HG03520 (cell line): ENCODE measurements around the gene FUNDC1.
"Not testable (repeated sequence)": the region's sequence is repeated elsewhere in the genome, so short reads cannot be mapped to it uniquely, and the experiment has no call there.

Source experiments
- ATAC-seq: cut with Tn5 transposase; IDR thresholded peaks from one replicate; pipeline ENCODE4 v1.9.1; 2021; ENCODE audit warnings: mild to moderate bottlenecking, moderate library complexity; ENCODE audit not compliant: unreplicated experiment

The FUNDC1 gene, protein sequence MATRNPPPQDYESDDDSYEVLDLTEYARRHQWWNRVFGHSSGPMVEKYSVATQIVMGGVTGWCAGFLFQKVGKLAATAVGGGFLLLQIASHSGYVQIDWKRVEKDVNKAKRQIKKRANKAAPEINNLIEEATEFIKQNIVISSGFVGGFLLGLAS

GRCh38 chrX:44542567-44543325 is at the start of gene FUNDC1:
Gene FUNDC1, minus strand, starts transcription at chrX:44542859. Its CDS starts 27 bp downstream, at chrX:44542832.
- ATAC-seq = peak; percentile 97

DNA sequence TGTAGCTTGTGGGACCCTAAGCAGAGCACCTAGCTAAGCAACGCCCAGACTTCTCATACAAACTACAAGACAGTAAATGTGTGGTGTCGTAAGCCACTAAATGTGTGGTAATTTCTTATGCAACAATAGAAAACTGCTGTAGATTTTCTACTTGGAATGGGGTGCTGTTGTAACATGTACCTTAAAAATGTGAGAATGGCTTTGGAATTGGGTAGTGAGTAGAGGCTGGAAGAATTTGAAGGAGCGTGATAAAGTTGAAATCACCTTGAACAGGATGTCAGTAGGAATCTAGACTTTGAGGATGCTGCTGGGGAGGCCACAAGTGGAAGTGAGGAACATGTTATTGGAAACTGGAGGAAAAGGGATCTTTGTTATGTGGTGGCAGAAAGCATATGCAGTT is 43.2 kb upstream of the FUNDC1 start:
- ATAC-seq = no peak

GRCh38 chrX:44580466-44580865 is 37.8 kb upstream of the FUNDC1 start:
- no peak for ATAC-seq

- ATAC-seq = no peak
Measured at GRCh38 chrX:44572340-44572938, 29.8 kb upstream of the FUNDC1 start.

DNA sequence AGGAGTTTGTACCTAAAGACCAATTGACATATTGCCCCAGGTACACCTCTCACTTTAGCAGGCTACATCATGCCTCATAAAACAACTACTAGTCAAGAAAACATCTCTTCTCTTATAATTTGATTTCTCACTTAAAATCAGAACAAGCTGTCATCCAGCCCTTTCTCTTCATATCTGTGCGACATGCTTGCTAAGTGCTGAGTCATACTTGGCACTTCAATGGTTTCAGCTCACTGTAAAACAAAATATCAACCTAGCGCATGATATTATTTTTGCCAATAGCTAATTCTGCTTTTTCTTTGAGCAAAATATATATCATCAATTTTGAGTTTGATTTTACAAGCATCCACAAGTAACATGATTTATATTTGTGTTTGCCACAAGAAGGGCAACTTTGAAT is 27.9 kb upstream of the FUNDC1 start:
- ATAC-seq = no peak

DNA sequence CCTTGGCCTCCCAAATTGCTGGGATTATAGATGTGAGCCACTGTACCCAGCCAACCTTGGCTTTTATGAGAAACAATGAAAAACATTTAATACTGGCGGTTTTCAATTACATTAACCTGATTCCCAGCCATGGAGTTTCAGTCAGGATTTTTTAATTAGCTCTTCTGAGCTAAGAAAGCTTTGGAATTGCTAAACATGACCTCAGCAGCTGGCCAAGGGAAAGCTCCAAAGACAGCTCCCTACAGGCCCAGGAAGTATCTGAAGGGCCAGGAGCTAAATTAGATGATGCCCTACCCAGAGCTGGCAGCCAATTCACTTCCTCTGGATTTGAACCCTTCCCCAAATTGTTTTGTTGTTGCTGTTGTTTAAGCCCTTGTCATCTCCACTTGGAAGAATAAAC is 26.5 kb upstream of the FUNDC1 start:
- ATAC-seq = no peak

DNA sequence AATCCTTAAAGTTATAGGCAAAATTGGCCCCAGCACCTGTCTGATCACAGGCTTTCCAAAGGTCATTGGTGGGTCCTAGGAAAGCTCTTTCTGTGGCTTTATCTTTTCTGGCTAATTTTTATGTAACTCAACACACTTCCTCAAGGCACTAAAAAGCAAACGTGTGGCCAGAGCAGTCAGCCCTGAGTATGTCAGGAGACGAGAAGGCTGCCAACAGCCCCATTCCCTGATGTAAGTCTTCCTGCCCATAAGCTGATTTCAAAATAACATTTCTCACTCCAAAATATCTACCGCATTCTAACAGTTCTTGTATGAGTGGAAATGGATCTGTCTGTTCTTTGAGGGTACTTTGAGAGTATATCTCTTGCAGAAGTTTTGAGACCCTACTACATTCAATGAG is 25.5 kb upstream of the FUNDC1 start:
- ATAC-seq = no peak

GRCh38 chrX:44561896-44562295 is 19.2 kb upstream of the FUNDC1 start:
- not testable (repeated sequence) for ATAC-seq

DNA sequence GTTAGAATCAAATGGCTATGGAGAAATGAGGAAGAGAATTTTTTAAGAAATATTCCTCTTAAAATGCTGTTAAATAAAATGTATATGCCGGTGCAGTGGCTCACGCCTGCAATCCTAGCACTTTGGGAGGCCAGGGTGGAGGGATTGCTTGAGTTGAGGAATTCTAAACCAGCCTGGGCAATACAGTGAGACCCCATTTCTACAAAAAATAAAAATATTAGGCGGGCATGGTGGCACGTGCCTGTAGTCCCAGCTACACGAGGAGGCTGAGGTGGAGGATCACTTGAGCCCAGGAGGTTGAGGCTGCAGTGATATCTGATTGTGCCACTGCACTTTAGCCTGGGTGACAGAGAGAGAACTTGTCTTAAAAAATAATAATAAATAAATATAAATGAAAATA is 7.9 kb upstream of the FUNDC1 start:
- no peak for ATAC-seq

DNA sequence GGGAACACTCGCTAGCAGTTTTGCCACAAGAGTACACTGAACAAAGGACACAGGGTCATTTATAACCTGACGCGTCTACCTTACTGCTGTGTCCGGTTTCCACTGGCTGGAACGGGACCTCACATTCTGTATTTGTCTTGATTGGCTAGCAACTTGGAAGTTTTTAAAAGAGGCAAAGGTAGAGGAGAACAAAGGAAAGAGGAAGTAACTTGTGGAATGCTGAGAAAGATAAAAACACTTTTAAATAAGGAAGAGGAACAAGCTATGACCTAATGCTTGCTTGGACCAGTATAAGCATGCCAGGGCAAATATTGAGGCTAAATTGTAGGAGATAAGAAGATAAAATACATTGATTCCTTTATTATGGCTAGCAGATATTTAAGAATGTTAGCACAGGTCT is 2.8 kb upstream of the FUNDC1 start:
- not testable (repeated sequence) for ATAC-seq

DNA sequence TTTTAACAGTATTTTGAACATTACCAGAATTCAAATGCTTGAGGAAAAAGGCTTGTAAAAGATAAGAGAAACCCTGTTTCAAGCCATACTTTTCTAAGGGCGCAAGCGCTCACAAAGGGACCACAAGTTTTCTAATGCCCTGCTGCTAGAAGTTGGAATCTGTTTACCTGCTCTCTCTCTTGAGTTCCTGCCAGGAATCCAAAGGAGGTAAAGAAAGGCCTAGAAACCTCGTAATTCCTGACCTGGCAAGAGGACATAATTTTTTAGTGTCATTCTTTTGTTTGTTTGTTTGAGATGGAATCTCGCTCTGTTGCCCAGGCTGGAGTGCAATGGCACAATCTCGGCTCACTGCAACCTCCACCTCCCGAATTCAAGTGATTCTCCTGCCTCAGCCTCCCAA is 1.4 kb upstream of the FUNDC1 start:
- ATAC-seq = no peak

DNA sequence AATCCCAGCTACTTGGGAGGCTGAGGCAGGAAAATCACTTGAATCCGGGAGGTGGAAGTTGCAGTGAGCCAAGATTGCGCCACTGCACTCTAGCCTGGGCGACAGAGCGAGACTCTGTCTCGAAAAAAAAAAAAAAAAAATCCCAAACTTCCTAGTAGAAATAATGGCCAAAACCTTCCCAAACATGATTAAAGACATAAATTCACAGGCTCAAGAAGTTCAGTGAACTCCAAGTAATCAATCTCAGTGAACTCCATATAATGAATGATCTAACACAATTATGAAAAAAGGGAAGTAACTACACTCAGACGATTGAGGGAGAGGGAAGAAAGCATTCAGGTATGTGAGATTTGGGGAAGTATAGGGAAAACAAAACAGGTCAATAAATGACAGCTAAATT is 6.5 kb downstream of the FUNDC1 start:
- ATAC-seq = no peak

DNA sequence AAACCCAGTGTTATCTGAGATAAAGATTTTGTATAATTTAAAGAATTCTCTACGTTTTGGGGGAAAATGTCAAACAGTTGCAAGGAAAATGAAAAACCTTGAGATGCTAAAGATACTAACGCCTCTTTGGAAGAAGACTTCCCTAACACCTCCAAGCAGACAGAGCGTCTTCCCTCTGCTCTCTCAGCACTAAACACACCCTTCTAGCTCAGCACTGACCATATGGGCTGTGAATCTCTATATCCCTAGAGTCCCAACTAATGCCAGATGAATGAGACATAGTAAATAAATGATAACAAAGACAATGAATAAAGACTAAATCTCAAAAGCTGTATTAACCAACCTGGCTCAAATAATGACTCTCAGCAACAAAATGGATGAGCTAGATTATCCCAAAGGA is 13.3 kb downstream of the FUNDC1 start:
- no peak for ATAC-seq

- ATAC-seq = no peak
Measured at GRCh38 chrX:44514272-44514671, 28.4 kb downstream of the FUNDC1 start.

- ATAC-seq = no peak
Measured at GRCh38 chrX:44507292-44507691, 35.4 kb downstream of the FUNDC1 start.

DNA sequence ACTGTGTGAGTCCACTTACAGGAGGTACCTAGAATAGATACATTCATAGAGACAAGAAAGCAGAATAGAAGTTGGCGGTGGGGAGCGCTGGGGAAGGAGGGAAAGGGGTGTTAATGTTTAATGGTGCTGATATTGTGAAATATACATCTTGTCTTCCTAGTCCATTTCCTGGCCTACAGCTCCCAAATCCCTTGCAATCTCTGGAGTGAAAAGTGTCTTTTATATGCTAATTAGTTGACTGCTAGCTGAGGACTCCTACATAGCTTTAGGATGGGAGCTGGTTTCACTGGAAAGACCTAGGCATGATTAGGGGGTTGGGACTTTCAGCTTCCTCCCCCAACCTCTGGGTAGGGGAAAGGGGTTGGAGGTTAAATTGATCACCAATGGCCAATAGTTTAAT is 36.0 kb downstream of the FUNDC1 start:
- ATAC-seq = no peak

- no peak for ATAC-seq
Measured at GRCh38 chrX:44503560-44503959, 39.1 kb downstream of the FUNDC1 start.

DNA sequence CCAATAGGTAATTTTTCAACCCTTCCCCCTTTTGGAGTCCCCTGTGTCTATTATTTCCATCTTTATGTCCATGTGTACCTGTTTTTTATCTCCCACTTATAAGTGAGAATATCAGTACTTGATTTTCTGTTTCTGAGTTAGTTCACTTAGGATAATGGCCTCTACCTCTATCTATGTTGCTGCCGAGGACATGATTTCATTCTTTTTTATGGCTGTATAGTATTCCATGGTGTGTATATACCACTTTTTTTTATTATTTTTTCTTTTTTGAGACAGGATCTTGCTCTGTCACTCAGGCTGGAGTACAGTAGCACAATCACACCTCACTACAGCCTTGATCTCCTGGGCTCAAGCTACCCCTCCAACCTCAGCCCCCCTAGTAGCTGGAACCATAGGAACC is 47.6 kb downstream of the FUNDC1 start:
- ATAC-seq = no peak

DNA sequence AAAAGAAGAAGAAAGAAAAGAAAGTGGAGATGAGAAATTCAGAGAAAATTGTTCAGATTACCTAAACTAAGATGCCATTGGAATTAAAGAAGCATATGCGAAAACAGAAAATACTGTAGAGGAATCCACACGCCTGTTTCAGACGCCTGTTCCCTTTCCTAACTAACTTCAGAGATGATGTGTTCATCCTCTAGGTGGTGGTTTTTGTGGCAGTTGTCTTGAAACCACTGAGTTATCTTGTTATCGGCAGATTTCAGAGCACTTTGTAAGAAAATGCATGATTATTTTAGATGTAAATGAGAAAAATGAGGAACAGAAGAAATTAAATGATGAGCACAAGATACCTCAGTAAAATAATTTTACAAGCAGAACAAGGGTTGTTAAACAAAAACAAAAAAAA is 48.3 kb downstream of the FUNDC1 start:
- ATAC-seq = no peak

GRCh38 chrX:44489515-44489914 is 53.1 kb downstream of the FUNDC1 start:
- ATAC-seq = no peak

- ATAC-seq = no peak
Measured at GRCh38 chrX:44484607-44485146, 58.0 kb downstream of the FUNDC1 start.

GRCh38 chrX:44483965-44484606 is 58.6 kb downstream of the FUNDC1 start:
- ATAC-seq = no peak
